EH (cell line): ENCODE measurements around the gene TBX1.
"Not testable (repeated sequence)": the region's sequence is repeated elsewhere in the genome, so short reads cannot be mapped to it uniquely, and the experiment has no call there.

Experiments
- DNase-seq: peaks from one replicate; pipeline ENCODE4 v3.0.0-alpha.2; 2015; ENCODE audit warnings: low read depth

The TBX1 gene

DNA sequence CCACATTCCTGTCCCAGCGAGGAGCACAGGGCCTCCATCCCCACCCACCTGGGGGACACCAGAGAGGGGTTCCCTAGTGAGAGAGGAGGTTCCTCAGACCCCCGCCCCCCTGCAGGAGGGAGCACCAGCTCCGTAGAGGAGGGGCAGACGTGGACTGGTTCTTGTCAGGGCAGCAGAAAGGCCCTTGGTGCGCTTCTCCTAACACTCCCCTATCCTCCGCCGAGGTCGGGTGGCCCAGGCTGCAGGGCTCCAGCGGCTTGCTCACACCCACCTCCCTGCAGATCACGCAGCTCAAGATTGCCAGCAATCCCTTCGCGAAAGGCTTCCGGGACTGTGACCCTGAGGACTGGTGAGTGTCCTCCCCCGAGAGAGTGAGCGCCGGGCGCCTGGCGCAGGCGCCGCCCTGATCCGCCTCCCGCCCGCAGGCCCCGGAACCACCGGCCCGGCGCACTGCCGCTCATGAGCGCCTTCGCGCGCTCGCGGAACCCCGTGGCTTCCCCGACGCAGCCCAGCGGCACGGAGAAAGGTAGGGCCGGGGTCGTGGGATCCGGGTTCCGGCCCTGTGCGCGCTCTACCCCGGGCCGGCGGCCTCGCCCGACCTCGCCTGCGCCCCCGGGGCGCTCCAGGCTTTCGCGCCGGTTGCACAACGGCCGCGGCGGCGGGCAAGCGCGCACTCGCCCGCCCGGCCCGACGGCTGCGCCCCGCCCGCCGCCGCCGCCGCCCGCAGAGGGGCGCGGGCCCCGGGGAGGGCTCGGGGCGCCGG is 5.1 kb downstream of the TBX1 start:
- no peak for DNase-seq

GRCh38 chr22:19766240-19766510 is 5.6 kb downstream of the TBX1 start:
- no peak for DNase-seq

DNA sequence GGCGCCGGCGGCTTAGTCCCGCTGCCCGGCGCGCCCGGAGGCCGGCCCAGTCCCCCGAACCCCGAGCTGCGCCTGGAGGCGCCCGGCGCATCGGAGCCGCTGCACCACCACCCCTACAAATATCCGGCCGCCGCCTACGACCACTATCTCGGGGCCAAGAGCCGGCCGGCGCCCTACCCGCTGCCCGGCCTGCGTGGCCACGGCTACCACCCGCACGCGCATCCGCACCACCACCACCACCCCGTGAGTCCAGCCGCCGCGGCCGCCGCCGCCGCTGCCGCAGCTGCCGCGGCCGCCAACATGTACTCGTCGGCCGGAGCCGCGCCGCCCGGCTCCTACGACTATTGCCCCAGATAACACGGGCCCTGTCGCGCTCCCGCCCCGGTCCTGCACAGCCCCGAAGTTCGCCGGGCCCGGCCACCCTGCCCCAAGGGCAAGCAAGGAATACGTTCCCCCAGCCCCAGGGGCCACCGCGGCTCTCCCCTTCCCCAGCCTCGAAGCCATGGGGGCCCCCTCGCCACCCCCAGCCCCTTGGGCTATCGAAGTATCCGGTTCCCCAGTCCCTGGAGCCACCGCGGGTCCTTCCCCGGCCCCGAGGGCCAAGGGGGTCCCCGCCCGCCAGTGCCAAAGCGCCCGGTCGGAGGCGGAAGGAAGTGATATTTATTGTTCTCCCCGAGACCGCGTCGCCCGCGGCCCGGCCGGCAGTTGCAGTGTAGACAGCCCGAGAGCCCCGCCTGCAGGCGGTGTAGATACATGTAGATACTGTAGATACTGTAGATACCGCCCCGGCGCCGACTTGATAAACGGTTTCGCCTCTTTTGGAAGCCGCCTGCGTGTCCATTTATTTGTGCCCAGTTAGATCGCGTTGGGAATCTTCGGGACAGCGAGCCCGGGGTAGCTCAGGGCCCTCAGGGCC is 6.2 kb downstream of the TBX1 start:
- DNase-seq: peak; percentile 31

- DNase-seq: no peak
Observed at GRCh38 chr22:19767427-19768341, 7.1 kb downstream of the TBX1 start.

DNA sequence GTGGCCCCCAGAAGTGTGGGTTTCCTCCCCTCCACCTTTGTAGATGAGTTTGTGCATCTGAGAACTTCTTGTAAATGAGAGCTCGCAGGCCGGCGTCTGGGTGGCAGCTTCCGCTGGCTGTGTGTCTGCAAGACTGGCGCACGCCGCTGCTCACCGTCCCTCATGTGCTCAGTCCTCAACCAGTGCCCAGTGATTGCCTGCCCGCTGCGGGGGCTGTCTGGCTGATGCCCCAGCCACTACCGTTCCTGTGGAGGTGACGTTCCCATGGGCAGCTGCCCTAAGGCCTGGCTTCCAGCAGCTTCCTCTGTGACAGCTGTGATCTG is 8.8 kb downstream of the TBX1 start:
- no peak for DNase-seq

- DNase-seq: no peak
Observed at GRCh38 chr22:19770349-19771220, 10.0 kb downstream of the TBX1 start.

DNA sequence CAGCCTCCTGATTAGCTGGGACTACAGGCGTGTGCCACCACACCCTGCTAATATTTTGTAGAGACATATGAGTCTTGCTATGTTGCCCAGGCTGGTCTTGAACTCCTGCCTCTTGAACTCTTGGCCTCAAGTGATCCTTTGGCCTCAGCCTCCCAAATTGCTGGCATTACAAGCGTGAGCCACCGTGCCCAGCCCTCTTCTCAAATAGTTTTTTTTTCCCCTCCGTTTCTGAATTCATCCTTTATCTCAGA is 11.8 kb downstream of the TBX1 start:
- DNase-seq: no peak

DNA sequence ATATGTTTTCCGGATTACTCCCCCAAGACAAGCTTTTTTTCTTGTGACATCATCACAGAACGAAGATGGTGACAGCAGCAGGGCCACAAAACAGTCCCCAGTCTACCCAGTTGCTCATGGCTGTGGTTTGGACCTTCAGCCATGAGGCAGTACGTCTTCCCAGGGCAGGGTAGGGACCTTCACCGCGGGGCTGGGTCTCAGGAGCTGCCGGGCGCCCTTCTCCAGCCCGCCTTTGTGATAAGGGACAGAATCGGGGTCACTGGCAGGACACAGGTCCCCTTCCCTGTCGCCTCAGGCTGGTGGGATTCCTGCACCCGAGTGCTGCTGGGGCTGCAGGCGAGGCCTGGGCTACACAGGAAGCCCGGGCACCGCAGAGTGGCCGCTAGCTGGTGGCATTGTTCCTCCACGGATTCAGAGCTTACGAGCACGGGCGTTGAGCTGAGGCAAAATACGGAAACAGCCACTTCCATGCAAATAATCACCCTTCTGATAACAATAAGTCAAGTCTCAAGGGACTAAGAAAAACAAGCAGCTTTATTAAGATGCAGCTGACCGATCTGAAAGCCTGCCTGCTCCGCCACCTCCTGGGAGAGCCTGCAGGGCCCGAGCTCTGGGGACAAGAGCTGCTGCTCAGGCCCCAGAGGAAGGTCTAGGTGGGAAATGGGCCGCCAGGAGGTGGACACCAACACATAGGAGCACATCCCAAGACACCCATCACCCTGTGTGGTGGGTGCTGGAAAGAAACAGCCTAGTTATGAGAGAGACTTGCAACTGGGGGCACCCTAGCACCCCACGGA is 12.3 kb downstream of the TBX1 start:
- no peak for DNase-seq

DNA sequence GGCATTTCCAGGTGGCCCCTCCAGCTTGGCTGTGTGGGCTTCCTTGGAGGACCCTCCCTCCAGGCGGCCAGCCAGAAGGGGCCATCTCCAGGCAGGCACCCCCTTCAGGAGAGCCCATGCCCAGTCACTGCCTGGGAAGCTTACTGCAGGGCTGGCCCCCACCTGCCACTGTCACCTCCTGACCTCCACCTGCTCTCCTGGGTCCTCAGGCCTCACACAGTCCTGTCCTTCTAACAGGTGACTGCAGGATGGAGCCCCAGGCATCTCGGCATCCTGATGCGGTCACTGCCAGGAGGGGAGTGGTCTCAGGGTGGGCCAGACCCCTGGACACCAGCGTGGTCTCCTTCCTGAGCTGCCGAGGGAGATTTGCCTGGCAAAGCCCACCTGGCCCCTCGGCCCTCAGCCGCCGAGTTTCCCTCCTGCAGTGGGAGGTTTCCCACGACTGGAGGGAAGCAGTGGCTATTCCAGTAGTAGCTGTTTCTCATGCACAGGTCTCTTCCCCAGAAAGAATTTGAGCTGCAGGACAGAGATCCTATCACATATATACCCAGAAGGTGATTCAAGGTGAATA is 13.0 kb downstream of the TBX1 start:
- no peak for DNase-seq

- DNase-seq: no peak
Observed at GRCh38 chr22:19774628-19775027, 14.1 kb downstream of the TBX1 start.

GRCh38 chr22:19775496-19776325 is 15.1 kb downstream of the TBX1 start:
- DNase-seq: no peak

- peak; percentile 32 for DNase-seq
Observed at GRCh38 chr22:19776433-19777031, 16.0 kb downstream of the TBX1 start.

GRCh38 chr22:19777192-19777591 is 16.6 kb downstream of the TBX1 start:
- DNase-seq: not testable (repeated sequence)

- DNase-seq: no peak
Observed at GRCh38 chr22:19779011-19779421, 18.4 kb downstream of the TBX1 start.

DNA sequence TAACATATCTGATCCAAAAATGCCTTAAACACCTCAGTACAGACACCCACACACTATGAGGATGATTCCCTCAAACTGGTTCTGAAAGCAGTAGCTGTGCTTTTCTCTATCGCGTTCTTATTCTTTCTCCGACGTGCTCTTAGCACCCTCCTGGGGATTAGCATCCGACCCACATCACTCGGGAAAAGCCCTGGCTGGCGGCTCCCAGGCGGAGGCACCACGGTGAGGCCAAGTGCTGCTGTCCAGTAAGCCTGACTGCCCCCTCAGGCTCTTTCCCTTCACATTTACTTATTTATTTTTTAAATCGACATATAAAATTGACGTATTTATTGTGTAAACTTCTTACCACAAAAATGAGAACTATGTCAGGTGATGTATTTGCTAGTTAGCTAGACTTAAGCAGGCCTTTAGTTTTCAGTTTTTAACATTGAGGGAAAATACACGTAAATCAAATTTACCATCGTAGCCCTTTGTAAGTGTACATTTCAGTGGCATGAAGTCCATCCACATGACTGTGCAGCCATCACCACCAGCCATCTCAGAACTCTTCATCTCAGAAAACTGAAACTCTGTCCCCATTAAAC is 19.2 kb downstream of the TBX1 start:
- DNase-seq: peak; percentile 25

DNA sequence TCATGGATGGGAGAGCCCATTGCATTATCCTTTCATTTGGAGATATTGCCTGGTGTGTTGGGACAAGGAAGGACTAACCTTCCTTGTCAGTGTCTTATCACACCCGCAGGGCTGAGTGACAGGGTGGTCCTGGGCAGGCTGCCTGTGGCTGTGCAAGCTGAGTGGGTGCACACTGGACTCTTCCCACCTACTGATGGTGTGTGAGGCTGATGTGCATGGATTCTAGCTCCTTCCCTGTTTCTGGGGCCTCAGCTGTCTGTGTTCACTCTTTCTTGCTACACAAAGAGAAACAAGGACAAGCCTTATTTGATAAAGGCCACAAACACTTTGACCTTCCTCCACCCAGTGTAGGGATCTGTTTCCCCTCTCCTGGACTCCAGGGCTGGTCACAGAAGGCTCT is 22.0 kb downstream of the TBX1 start:
- DNase-seq: no peak

- no peak for DNase-seq
Observed at GRCh38 chr22:19783586-19784383, 23.2 kb downstream of the TBX1 start.
